ENCODE data around the gene RGS3. TPM values are rescaled to one million over a fixed set of nuclear protein-coding genes. Genes with fewer than 3 reads are reported as not detected.

RGS3 gene
- total RNA-seq, 1 experiment from 2014 or later, result 26.9 TPM

Other genes starting within 250 kb of the RGS3 start
- gene FKBP15, start 242.4 kb upstream of the RGS3 start, total RNA-seq (2014; rRNA removed; shearing (Covaris generic)), result 15.7 and 16.8 TPM in 2 replicates
- 55.1 and 68.3 TPM in 2 replicates for gene SLC31A1, start 242.2 kb upstream of the RGS3 start, total RNA-seq (2014; rRNA removed; shearing (Covaris generic))
- 74.6 and 89.3 TPM in 2 replicates for gene CDC26, start 188.2 kb upstream of the RGS3 start, total RNA-seq (2014; rRNA removed; shearing (Covaris generic))
- gene PRPF4, start 188.1 kb upstream of the RGS3 start, total RNA-seq (2014; rRNA removed; shearing (Covaris generic)), result 51.0 and 51.7 TPM in 2 replicates
- 0.32 TPM in 1 of 2 replicates, not detected in the other for gene RNF183, start 160.4 kb upstream of the RGS3 start, total RNA-seq (2014; rRNA removed; shearing (Covaris generic))
- gene WDR31, start 123.5 kb upstream of the RGS3 start, total RNA-seq (2014; rRNA removed; shearing (Covaris generic)), result 1.5 and 1.7 TPM in 2 replicates
- gene BSPRY, start 114.2 kb upstream of the RGS3 start, total RNA-seq (2014; rRNA removed; shearing (Covaris generic)), result 0.12 TPM in 1 of 2 replicates, not detected in the other
- gene HDHD3, start 86.7 kb upstream of the RGS3 start, total RNA-seq (2014; rRNA removed; shearing (Covaris generic)), result 10.8 and 14.8 TPM in 2 replicates
- gene ALAD, start 62.4 kb upstream of the RGS3 start, total RNA-seq (2014; rRNA removed; shearing (Covaris generic)), result 7.3 and 8.6 TPM in 2 replicates
- 109 and 127 TPM in 2 replicates for gene POLE3, start 53.1 kb upstream of the RGS3 start, total RNA-seq (2014; rRNA removed; shearing (Covaris generic))
- gene C9orf43, start 53.0 kb upstream of the RGS3 start, total RNA-seq (2014; rRNA removed; shearing (Covaris generic)), result 0.40 and 0.87 TPM in 2 replicates